Putamen (tissue), 1 donor: ENCODE measurements around the gene KCNMA1.
A peak's percentile ranks its signal among the peaks of the same experiment; 100 is the strongest.

ENCODE experiments used
- DNase-seq: peaks from one replicate; pipeline ENCODE4 v3.0.0-alpha.2; 2016; ENCODE audit warnings: low spot score

Gene KCNMA1

GRCh38 chr10:76977046-76977445 lies 660.6 kb downstream of the KCNMA1 start:
- no peak for DNase-seq

GRCh38 chr10:76976142-76976541 lies 661.5 kb downstream of the KCNMA1 start:
- no peak for DNase-seq

- no peak for DNase-seq
Observed at GRCh38 chr10:76975126-76975525, 662.5 kb downstream of the KCNMA1 start.

- DNase-seq: no peak
Observed at GRCh38 chr10:76974017-76974691, 663.5 kb downstream of the KCNMA1 start.

GRCh38 chr10:76973091-76974016 lies 664.3 kb downstream of the KCNMA1 start:
- no peak for DNase-seq

- DNase-seq: no peak
Observed at GRCh38 chr10:76972541-76972940, 665.1 kb downstream of the KCNMA1 start.

GRCh38 chr10:76971547-76972170 lies 665.9 kb downstream of the KCNMA1 start:
- no peak for DNase-seq

GRCh38 chr10:76970711-76971519 lies 666.7 kb downstream of the KCNMA1 start:
- peak; percentile 3 for DNase-seq

- no peak for DNase-seq
Observed at GRCh38 chr10:76969366-76969948, 668.2 kb downstream of the KCNMA1 start.

- DNase-seq: no peak
Observed at GRCh38 chr10:76968483-76968882, 669.1 kb downstream of the KCNMA1 start.

GRCh38 chr10:76962851-76963250 lies 674.8 kb downstream of the KCNMA1 start:
- no peak for DNase-seq

- no peak for DNase-seq
Observed at GRCh38 chr10:76961841-76962240, 675.8 kb downstream of the KCNMA1 start.

GRCh38 chr10:76959111-76959510 lies 678.5 kb downstream of the KCNMA1 start:
- DNase-seq: no peak

GRCh38 chr10:76954838-76955237 lies 682.8 kb downstream of the KCNMA1 start:
- DNase-seq: no peak

GRCh38 chr10:76950354-76950753 lies 687.3 kb downstream of the KCNMA1 start:
- DNase-seq: no peak

- no peak for DNase-seq
Observed at GRCh38 chr10:76946270-76946669, 691.3 kb downstream of the KCNMA1 start.

GRCh38 chr10:76945166-76945565 lies 692.4 kb downstream of the KCNMA1 start:
- no peak for DNase-seq

- no peak for DNase-seq
Observed at GRCh38 chr10:76944640-76945039, 693.0 kb downstream of the KCNMA1 start.

GRCh38 chr10:76942628-76943416 lies 694.8 kb downstream of the KCNMA1 start:
- DNase-seq: no peak

GRCh38 chr10:76939933-76940468 lies 697.6 kb downstream of the KCNMA1 start:
- DNase-seq: no peak
